Stimulated activated naive CD8-positive, alpha-beta T cell treated with anti-CD3 and anti-CD28 coated beads, Interleukin-15, Interleukin-2, amounts not matched to agents 100 ng/mL and 50 ng/mL, for 24 hours (primary cell): ENCODE data around the gene COQ8A.

ENCODE experiments used
- H3K27ac Mint-ChIP-seq: one replicate; pipeline ENCODE4 v1.8.0; 2021; ENCODE audit warnings: mild to moderate bottlenecking, mixed read lengths
- H3K27me3 Mint-ChIP-seq: one replicate; pipeline ENCODE4 v1.8.0; 2021; ENCODE audit warnings: mixed read lengths
- H3K36me3 Mint-ChIP-seq: one replicate; pipeline ENCODE4 v1.8.0; 2021; ENCODE audit warnings: low read depth, mixed read lengths
- H3K4me1 Mint-ChIP-seq: one replicate; pipeline ENCODE4 v1.8.0; 2021; ENCODE audit warnings: low read depth, mixed read lengths
- H3K4me3 Mint-ChIP-seq: one replicate; pipeline ENCODE4 v1.8.0; 2021; ENCODE audit warnings: mild to moderate bottlenecking, mixed read lengths
- H3K9me3 Mint-ChIP-seq: one replicate; pipeline ENCODE4 v1.8.0; 2021; ENCODE audit warnings: mixed read lengths

Gene COQ8A

DNA sequence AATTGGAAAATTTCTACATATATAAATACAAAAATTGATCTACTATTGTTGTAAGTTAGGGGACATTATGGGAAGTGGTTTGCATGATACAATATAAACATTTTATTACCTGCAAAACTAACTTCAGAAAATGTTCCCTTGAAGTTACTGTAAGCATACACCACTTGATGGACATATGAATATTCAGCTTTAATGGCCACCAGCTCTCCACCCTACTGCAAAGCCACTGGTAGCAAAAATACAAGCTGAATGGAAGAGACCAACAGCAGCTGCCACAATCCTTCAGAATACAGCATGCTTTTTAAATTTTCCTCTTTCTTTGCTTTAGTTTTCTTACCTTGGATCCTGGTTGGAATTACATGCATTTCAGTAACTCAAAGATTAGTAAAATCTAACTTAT, 69.8 kb downstream of the COQ8A start:
- Mint-ChIP-seq H3K27ac (no peak overlapping the region), H3K4me3 (no peak overlapping the region), H3K4me1 (no peaks in the 10 kb centered on the region)

DNA sequence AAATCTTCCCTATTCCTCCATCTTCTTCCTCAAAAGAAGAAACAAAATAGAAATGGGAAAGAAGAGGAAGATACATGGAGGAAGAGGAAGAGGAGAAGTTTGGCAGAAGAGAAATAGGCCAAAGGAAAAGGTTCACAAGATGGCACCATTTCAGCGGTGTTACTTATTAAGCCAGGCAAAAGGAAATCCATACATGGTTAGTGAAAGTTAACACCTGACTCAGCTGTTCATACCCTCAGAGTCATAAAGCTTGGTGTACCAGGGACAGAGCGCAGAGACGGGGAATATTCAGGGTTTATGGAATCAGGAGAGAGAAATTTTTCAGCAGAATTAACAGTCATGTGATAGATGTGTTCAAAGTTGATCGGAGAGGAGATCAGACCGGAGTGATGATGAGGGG, 70.6 kb downstream of the COQ8A start:
- H3K4me3 Mint-ChIP-seq = no peak overlapping the region
- no peaks in the 10 kb centered on the region for H3K27me3 Mint-ChIP-seq
- no peaks in the 10 kb centered on the region for H3K4me1 Mint-ChIP-seq
- no peaks in the 10 kb centered on the region for H3K36me3 Mint-ChIP-seq
- no peaks in the 10 kb centered on the region for H3K9me3 Mint-ChIP-seq
- H3K27ac Mint-ChIP-seq = no peak overlapping the region

More for the DNA sequence above, 69.8 kb downstream of the COQ8A start:
- no peaks in the 10 kb centered on the region for H3K9me3 Mint-ChIP-seq
- no peaks in the 10 kb centered on the region for H3K36me3 Mint-ChIP-seq
- H3K27me3 Mint-ChIP-seq = no peaks in the 10 kb centered on the region

DNA sequence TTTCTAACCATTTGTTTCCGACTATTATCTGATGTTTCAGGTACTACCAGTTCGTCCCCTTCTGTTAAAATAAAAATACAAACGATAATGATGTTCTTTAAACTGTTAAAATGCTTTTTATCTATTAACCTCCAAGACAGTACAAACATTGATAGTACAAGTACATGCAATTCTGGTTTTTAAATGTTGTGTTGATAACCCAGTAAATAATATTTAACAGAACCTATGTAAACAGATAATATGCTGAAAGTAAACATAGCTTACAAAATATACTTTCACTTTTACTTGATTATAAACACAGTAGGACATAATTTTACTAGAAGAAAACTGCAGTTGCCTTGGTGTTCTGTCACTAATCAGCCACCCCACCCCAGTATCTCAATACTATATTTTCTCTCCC, 76.9 kb downstream of the COQ8A start:
- Mint-ChIP-seq H3K4me3 (no peak overlapping the region), H3K27ac (no peak overlapping the region), H3K27me3 (no peaks in the 10 kb centered on the region), H3K36me3 (no peaks in the 10 kb centered on the region), H3K4me1 (no peaks in the 10 kb centered on the region), H3K9me3 (peaks cover 8% of the 10 kb centered on the region)

DNA sequence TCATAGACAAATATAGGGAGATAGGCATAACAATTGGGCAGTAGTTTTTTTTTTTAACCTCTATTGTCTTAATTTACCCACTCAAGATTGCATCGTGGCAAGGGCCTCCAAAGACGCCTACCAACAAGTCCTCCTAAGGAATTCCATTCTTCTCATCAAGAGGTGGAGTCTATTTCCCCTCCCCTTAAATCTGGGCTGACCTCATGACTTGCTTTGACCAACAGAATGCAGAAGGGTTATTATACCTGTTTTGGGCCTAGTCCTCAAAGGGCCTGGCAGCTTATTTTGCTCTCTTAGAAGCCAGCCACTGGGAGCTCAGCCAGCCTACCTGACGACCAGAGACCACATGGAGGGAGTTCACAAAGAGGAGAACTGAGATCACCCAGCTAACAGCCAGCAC, 92.3 kb downstream of the COQ8A start:
- H3K9me3 Mint-ChIP-seq = peaks cover 4% of the 10 kb centered on the region
- no peak overlapping the region for H3K4me3 Mint-ChIP-seq
- H3K36me3 Mint-ChIP-seq = no peaks in the 10 kb centered on the region
- peaks cover 3% of the 10 kb centered on the region for H3K4me1 Mint-ChIP-seq
- no peak overlapping the region for H3K27ac Mint-ChIP-seq
- no peaks in the 10 kb centered on the region for H3K27me3 Mint-ChIP-seq

DNA sequence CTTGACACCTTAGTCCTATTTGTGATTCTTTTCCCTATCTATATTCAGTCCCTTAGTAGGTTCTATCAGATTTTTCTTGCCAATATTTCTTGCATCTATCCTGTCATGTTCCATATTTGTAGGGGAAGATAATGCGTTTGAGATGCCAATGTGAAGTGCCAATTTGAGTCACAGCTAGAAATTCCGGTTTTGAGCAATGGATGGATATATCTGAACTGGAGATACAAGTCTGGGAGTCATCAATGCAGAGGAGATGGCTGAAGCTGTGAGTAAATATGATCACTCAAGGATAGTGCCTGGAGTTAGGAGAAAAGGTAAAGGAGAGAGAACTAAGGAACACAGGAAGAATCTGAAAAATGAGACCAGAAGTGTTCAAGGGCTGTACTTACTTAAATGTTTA, 93.8 kb downstream of the COQ8A start:
- H3K4me1 Mint-ChIP-seq = peaks cover 3% of the 10 kb centered on the region
- H3K36me3 Mint-ChIP-seq = no peaks in the 10 kb centered on the region
- peaks cover 4% of the 10 kb centered on the region for H3K9me3 Mint-ChIP-seq
- H3K4me3 Mint-ChIP-seq = no peak overlapping the region
- no peaks in the 10 kb centered on the region for H3K27me3 Mint-ChIP-seq
- no peak overlapping the region for H3K27ac Mint-ChIP-seq

DNA sequence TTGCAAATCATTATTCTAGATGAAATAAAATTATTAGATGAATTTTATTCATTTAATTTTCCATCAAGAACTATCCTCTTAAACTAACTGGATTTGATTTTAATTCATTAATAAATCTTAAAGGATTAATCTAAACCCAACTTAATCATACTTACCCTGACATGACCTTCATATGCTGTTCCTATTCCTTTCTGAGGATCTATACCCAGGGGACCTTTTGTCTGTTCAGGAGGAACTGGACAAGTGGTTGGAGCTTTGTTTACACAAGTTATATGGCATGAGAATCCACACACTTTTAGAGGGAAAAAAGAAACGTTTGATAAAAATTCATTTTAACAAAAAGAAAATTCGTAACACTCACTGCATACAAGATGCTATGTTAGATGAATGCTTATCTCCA, 95.2 kb downstream of the COQ8A start:
- Mint-ChIP-seq H3K4me3 (no peak overlapping the region), H3K36me3 (no peaks in the 10 kb centered on the region), H3K4me1 (peaks cover 3% of the 10 kb centered on the region), H3K27ac (no peak overlapping the region), H3K9me3 (peaks cover 4% of the 10 kb centered on the region), H3K27me3 (no peaks in the 10 kb centered on the region)

DNA sequence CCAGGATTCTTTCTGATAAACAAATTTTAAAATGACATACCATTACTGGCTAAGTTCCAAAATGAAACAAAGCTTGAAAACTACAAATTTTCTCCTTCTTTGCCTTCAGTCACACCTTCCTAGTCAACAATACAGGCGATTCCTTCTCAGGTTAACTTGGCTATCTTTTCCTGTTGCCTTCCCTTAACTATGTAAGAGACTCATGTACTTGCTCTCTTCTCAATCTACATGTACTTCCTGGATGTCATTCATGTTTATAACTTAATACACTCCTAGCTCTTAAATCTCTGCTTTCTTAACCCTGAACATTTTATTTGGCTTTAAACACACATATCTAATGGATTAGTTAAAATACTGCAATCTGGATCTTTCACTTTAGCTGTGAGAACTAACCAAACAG, 97.0 kb downstream of the COQ8A start:
- peaks cover 4% of the 10 kb centered on the region for H3K9me3 Mint-ChIP-seq
- H3K4me1 Mint-ChIP-seq = peaks cover 3% of the 10 kb centered on the region
- no peaks in the 10 kb centered on the region for H3K36me3 Mint-ChIP-seq
- peaks cover 3% of the 10 kb centered on the region for H3K27me3 Mint-ChIP-seq
- no peak overlapping the region for H3K27ac Mint-ChIP-seq
- H3K4me3 Mint-ChIP-seq = no peak overlapping the region
